A549 treated with GW870086 at 1 μM for 4 hours (cell line): Measurements from ENCODE around the gene BICDL1. TPM values are rescaled to one million over a fixed set of nuclear protein-coding genes. Genes with fewer than 3 reads are reported as not detected.

ENCODE experiments used
- total RNA-seq: library from RNA; stranded (reverse); fragments of 200-300 nt; extraction: Qiagen RNA extraction; gene quantifications from 5 replicates; pipeline ENCODE4 v1.2.3, GENCODE V29; 2022; ENCODE audit warnings: low read depth

The BICDL1 gene, protein sequence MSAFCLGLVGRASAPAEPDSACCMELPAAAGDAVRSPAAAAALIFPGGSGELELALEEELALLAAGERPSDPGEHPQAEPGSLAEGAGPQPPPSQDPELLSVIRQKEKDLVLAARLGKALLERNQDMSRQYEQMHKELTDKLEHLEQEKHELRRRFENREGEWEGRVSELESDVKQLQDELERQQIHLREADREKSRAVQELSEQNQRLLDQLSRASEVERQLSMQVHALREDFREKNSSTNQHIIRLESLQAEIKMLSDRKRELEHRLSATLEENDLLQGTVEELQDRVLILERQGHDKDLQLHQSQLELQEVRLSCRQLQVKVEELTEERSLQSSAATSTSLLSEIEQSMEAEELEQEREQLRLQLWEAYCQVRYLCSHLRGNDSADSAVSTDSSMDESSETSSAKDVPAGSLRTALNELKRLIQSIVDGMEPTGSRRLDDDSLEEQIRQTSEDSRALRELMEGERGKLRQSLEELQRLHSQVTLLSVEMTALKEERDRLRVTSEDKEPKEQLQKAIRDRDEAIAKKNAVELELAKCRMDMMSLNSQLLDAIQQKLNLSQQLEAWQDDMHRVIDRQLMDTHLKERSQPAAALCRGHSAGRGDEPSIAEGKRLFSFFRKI
- 2.5 to 4.7 TPM (median 4.4 TPM) in 5 replicates for total RNA-seq

GRCh38 chr12:119988472-119989360 lies at the start of gene BICDL1:
BICDL1 (plus strand) TSS chr12:119989236; CDS start chr12:119989869, 633 bp downstream.

DNA sequence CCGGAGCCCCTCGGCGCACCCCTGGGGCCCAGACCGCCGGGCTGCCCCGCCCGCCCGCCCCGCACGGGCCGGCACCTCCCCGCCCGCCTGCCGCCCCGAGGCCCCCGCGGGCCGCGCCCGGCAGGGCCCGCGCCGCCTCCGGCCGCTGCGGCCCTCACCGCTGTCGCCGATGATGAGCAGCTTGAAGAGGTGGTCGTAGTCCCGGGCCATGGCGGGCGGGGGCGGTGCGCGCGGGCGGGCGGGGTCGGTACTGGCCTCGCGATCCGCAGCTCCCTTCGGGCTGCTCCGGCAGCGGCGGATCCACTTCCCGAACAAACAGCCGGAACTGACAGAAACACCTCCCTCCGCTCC lies 127.4 kb downstream of the BICDL1 start, which contains the start of gene RAB35:
Gene RAB35 (minus strand): TSS at position 313 of the 351 bp plus-strand sequence. CDS start 103 bp downstream, at position 210.

Other genes with a start within 250 kb of the BICDL1 start
- 8.2 to 13.2 TPM (median 11.6 TPM) in 5 replicates for gene CIT, start 111.9 kb upstream of the BICDL1 start, total RNA-seq
- 67.6 to 80.0 TPM (median 78.1 TPM) in 5 replicates for gene RAB35, start 127.5 kb downstream of the BICDL1 start, total RNA-seq
- gene GCN1, start 205.5 kb downstream of the BICDL1 start, total RNA-seq, result 46.8 to 62.0 TPM (median 57.0 TPM) in 5 replicates
- gene RPLP0, start 211.9 kb downstream of the BICDL1 start, total RNA-seq, result 3,445 to 3,682 TPM (median 3,497 TPM) in 5 replicates